Measurements from ENCODE around the gene CDK16. TPM values are rescaled to one million over a fixed set of nuclear protein-coding genes. Genes with fewer than 3 reads are reported as not detected.

The CDK16 gene
- total and polyA plus RNA-seq, 8 donors: 31.2 to 156 (median 47.4) TPM

DNA sequence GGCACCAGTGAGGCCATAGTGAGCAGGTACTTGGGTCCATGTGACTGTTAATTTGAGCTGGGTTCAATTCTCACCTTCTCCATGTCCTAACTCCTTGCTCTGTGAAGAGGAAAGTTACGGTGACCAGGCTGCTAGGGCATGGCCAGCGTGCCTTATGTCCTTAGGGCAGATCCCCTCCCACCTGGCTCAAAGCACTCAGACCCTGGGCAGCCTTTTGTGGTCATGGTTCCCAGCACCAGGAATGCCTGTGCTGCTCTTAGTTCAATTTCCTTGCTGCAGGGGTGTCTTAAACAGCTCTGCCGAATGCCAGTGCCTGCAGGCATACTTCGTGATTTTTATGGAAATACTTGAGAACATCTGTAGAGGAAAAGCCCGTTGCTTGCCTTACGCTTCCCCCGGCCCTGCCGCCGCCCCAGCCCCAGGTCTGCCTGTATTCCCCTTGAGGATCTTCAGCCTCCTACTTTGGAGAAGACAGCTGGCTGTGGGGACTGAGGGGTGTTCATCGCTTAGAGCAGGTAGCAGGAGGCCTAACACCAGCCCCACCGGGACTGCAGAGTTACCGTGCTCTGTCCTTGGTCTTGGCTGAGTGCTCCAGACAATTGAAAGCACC, 3.1 kb upstream of the CDK16 start:
- no peak overlapping the region for H3K4me3 ChIP-seq
- intact Hi-C loops (cut with DNase I; ENCODE audit: low total_unique reads): no loop called here
- no peaks in the 10 kb centered on the region for H3K9me3 ChIP-seq
- TF ChIP-seq, protein P1, sequence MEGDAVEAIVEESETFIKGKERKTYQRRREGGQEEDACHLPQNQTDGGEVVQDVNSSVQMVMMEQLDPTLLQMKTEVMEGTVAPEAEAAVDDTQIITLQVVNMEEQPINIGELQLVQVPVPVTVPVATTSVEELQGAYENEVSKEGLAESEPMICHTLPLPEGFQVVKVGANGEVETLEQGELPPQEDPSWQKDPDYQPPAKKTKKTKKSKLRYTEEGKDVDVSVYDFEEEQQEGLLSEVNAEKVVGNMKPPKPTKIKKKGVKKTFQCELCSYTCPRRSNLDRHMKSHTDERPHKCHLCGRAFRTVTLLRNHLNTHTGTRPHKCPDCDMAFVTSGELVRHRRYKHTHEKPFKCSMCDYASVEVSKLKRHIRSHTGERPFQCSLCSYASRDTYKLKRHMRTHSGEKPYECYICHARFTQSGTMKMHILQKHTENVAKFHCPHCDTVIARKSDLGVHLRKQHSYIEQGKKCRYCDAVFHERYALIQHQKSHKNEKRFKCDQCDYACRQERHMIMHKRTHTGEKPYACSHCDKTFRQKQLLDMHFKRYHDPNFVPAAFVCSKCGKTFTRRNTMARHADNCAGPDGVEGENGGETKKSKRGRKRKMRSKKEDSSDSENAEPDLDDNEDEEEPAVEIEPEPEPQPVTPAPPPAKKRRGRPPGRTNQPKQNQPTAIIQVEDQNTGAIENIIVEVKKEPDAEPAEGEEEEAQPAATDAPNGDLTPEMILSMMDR (IDR thresholded peaks at IDR 0.05): no peak
- TF ChIP-seq POLR2AphosphoS5 (IDR thresholded peaks at IDR 0.05) (no peak), EP300 (IDR thresholded peaks at IDR 0.05) (no peak), POLR2A (IDR thresholded peaks at IDR 0.05) (no peak)
- 81 to 92% (median 84%) methylated on average over 9 to 12 of the region's 12 CpGs for WGBS, 5 donors
- peak overlapping the region in 2 of 5 donors; percentile 93 to 97 for H3K27ac ChIP-seq
- no peaks in the 10 kb centered on the region for H3K27me3 ChIP-seq
- no peak for DNase-seq
- H3K36me3 ChIP-seq: peaks cover 35 to 64% (median 61%) of the 10 kb centered on the region in 4 donors
- H3K4me1 ChIP-seq: peaks cover 0 to 31% (median 25%) of the 10 kb centered on the region in 4 donors

DNA sequence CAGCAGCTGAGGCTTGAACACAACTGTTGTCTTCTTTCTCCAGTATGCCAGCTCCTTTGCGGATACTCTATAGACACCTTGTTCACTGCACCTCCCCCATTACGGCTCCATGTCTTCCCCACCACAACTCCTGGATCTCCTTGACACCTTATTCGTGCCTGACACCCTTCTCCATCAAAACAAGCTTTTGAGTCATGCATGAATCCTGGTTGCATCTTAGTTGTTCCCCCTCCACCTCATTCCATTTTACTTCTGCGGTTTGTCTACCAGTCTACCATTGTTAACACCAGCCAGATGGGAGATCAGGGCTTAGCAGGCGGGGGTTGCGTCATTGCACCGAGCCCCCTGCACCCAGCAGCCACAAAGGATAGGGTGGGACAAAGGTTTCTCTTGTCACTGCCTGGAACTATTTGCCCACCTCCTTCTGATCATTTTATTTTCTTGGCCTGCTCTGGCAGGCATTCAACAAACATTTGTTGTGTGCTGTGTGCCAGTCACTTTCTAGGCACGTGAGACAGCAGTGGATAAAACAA, 2.0 kb upstream of the CDK16 start:
- TF ChIP-seq POLR2A (IDR thresholded peaks at IDR 0.05) (no peak), EP300 (IDR thresholded peaks at IDR 0.05) (no peak), POLR2AphosphoS5 (IDR thresholded peaks at IDR 0.05) (no peak)
- TF ChIP-seq, protein P1 (IDR thresholded peaks at IDR 0.05): no peak
- Histone ChIP-seq H3K36me3 (peaks cover 25 to 53% (median 51%) of the 10 kb centered on the region in 4 donors), H3K4me3 (no peak overlapping the region), H3K4me1 (peaks cover 0 to 38% (median 35%) of the 10 kb centered on the region in 4 donors), H3K9me3 (no peaks in the 10 kb centered on the region), H3K27ac (peak overlapping the region in 4 of 5 donors; percentile 93 to 97 (median 96)), H3K27me3 (no peaks in the 10 kb centered on the region)
- intact Hi-C loops (cut with DNase I; ENCODE audit: low total_unique reads): no loop called here
- WGBS, 5 donors: 69 to 88% (median 79%) methylated on average over 8 of the region's 8 CpGs
- no peak for DNase-seq

DNA sequence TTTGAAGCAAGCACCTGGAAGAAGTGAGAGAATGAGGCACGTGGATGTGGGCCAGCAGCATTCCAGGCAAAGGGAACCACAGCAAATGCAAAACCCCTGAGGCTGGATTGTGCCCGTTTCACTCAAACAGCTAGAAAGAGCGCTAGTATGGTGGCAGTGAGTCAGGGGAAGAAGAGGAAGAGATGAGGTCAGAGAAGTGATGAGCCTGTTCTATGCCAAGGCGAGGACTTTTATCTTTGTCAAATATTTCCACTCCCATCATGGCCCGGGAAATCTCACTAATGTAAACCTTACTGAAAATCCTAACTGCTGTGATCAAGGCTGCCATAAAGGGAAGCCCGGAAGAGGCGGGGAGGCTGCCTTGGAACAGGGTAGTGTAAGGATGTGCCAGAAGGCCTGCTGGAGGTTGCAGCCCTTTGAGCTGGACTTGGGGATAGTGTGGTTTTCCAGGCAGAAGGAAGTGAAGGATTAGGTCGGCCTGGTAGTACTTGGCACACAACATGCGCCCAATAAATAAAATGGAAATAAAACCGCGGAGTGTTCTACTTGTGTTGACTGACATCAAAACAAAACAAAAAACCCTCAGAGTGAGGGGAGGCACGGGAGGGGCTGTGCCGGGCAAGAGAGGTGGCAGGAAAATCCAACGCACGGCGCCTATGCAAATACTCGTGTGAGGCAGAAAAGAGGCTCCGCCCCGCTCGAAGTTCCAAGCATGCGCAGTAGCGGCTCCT, 1.2 kb upstream of the CDK16 start:
- Histone ChIP-seq H3K36me3 (peaks cover 19 to 45% (median 44%) of the 10 kb centered on the region in 4 donors), H3K9me3 (no peaks in the 10 kb centered on the region), H3K27me3 (no peaks in the 10 kb centered on the region), H3K4me3 (peak overlapping the region in 3 of 4 donors; percentile 23 to 84 (median 81)), H3K27ac (peak overlapping the region; percentile 63 to 97 (median 95)), H3K4me1 (peaks cover 0 to 41% (median 38%) of the 10 kb centered on the region in 4 donors)
- peak in 1 of 2 donors; percentile 73 for DNase-seq
- WGBS, 5 donors: 2 to 13% (median 4%) methylated on average over 17 to 22 of the region's 22 CpGs
- TF ChIP-seq POLR2AphosphoS5 (IDR thresholded peaks at IDR 0.05) (peak in 1 of 3 donors; percentile 19), POLR2A (IDR thresholded peaks at IDR 0.05) (no peak), EP300 (IDR thresholded peaks at IDR 0.05) (no peak)
- TF ChIP-seq, protein P1 (IDR thresholded peaks at IDR 0.05): no peak
- intact Hi-C loops (cut with DNase I; ENCODE audit: low total_unique reads): no loop called here

DNA sequence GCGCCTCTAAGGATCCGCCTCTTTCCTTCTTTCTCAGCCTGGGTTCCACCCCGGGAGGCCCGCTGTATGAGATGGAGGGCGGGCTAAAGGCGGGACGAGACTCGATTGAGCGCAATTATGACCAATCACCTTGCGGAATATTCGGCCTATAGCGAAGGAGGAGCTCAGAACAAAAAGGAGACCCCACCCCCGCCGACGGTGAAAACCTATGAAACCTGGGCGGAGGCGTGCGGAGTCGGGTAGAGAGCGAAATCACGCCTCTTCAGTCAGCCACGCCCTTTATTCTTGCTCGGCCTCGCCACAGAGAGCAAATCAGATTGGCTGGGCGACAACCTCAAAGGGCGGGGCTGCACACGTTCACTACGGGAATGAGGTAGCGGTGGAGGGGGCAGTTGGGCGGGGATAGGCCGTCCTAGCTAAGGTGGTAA, 615 bp upstream of the CDK16 start:
- Histone ChIP-seq H3K27ac (peak overlapping the region; percentile 93 to 97 (median 96)), H3K4me3 (peak overlapping the region; percentile 81 to 85 (median 84)), H3K36me3 (peaks cover 13 to 39% (median 38%) of the 10 kb centered on the region in 4 donors)

More for the DNA sequence above, 615 bp upstream of the CDK16 start:
- H3K27me3 ChIP-seq: no peaks in the 10 kb centered on the region
- no peaks in the 10 kb centered on the region for H3K9me3 ChIP-seq
- peaks cover 0 to 41% (median 38%) of the 10 kb centered on the region in 4 donors for H3K4me1 ChIP-seq
- TF ChIP-seq POLR2AphosphoS5 (IDR thresholded peaks at IDR 0.05): peak in 1 of 3 donors; percentile 37
- TF ChIP-seq, protein P1 (IDR thresholded peaks at IDR 0.05): no peak
- no peak for TF ChIP-seq POLR2A (IDR thresholded peaks at IDR 0.05)
- no peak for TF ChIP-seq EP300 (IDR thresholded peaks at IDR 0.05)
- WGBS, 5 donors: 0 to 2% (median 0%) methylated on average over 10 to 31 of the region's 31 CpGs
- intact Hi-C loops (cut with DNase I; ENCODE audit: low total_unique reads): no loop called here
- DNase-seq: peak; percentile 98 to 99

Measured in stomach (tissue), 9 donors.